ENCODE results near the gene PSMA5. TPM values are rescaled to one million over a fixed set of nuclear protein-coding genes. Genes with fewer than 3 reads are reported as not detected.

PSMA5 gene
- total and polyA plus RNA-seq, 2 of the 13 experiments (the other 11 are each of a cell fraction or from before 2014, with no cell fraction given), result 140 to 169 TPM

DNA sequence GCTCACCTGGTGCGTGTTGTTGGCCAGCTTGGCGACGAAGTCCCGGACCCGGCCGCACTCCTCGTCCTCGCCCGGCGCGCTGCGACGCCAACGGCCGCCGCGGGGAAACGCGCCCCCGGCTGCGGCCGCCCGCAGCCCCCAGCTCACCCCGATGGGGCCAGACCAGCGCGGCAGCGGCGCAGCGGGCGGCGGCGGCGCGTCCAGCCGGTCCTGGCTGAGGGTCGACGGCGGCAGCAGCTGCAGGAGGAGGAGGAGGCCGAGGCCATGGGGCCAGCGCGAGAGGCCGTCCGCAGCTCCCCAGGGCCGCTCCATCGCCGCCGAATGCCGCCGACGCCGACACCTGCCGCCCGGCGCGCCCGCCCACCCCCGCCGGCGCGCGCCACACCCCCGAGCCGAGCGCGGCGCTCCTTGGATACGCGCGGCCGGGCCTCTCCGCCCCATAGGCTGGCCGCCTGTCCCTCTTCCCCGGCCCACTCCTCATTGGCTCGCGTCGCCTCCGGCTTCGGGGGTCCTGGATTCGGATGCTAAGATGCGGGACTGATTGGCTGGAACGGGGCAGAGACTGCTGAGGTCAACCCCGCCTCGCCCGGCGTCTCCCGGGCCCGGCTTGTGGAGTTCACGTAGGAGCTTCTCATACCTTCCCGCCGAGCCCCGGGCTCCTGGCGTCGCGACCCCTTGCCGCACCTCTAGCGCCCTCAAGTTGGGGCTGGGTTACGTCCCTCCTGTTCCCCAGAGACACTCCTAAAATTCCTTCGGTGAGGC, 28.5 kb downstream of the PSMA5 start, which contains the start of gene SORT1 (continued):
- TF ChIP-seq, protein P1, sequence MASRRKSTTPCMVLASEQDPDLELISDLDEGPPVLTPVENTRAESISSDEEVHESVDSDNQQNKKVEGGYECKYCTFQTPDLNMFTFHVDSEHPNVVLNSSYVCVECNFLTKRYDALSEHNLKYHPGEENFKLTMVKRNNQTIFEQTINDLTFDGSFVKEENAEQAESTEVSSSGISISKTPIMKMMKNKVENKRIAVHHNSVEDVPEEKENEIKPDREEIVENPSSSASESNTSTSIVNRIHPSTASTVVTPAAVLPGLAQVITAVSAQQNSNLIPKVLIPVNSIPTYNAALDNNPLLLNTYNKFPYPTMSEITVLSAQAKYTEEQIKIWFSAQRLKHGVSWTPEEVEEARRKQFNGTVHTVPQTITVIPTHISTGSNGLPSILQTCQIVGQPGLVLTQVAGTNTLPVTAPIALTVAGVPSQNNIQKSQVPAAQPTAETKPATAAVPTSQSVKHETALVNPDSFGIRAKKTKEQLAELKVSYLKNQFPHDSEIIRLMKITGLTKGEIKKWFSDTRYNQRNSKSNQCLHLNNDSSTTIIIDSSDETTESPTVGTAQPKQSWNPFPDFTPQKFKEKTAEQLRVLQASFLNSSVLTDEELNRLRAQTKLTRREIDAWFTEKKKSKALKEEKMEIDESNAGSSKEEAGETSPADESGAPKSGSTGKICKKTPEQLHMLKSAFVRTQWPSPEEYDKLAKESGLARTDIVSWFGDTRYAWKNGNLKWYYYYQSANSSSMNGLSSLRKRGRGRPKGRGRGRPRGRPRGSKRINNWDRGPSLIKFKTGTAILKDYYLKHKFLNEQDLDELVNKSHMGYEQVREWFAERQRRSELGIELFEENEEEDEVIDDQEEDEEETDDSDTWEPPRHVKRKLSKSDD (CRISPR knock-in tag; IDR thresholded peaks at IDR 0.05; ENCODE audit: low read depth), result no peak
- peak; percentile 74 for TF ChIP-seq RBFOX2 (IDR thresholded peaks at IDR 0.05; ENCODE audit: low read depth, low read length)
- TF ChIP-seq FOXM1 (CRISPR knock-in tag; IDR thresholded peaks at IDR 0.05), result no peak
- TF ChIP-seq SPEN (CRISPR knock-in tag; IDR thresholded peaks at IDR 0.05; ENCODE audit: low read depth), result peak; percentile 21; the same call in 1 of the 2 replicates
- TF ChIP-seq FOXO1 (CRISPR knock-in tag; IDR thresholded peaks at IDR 0.05), result peak; percentile 35; the same call in 1 of the 2 replicates
- TF ChIP-seq, protein P2, sequence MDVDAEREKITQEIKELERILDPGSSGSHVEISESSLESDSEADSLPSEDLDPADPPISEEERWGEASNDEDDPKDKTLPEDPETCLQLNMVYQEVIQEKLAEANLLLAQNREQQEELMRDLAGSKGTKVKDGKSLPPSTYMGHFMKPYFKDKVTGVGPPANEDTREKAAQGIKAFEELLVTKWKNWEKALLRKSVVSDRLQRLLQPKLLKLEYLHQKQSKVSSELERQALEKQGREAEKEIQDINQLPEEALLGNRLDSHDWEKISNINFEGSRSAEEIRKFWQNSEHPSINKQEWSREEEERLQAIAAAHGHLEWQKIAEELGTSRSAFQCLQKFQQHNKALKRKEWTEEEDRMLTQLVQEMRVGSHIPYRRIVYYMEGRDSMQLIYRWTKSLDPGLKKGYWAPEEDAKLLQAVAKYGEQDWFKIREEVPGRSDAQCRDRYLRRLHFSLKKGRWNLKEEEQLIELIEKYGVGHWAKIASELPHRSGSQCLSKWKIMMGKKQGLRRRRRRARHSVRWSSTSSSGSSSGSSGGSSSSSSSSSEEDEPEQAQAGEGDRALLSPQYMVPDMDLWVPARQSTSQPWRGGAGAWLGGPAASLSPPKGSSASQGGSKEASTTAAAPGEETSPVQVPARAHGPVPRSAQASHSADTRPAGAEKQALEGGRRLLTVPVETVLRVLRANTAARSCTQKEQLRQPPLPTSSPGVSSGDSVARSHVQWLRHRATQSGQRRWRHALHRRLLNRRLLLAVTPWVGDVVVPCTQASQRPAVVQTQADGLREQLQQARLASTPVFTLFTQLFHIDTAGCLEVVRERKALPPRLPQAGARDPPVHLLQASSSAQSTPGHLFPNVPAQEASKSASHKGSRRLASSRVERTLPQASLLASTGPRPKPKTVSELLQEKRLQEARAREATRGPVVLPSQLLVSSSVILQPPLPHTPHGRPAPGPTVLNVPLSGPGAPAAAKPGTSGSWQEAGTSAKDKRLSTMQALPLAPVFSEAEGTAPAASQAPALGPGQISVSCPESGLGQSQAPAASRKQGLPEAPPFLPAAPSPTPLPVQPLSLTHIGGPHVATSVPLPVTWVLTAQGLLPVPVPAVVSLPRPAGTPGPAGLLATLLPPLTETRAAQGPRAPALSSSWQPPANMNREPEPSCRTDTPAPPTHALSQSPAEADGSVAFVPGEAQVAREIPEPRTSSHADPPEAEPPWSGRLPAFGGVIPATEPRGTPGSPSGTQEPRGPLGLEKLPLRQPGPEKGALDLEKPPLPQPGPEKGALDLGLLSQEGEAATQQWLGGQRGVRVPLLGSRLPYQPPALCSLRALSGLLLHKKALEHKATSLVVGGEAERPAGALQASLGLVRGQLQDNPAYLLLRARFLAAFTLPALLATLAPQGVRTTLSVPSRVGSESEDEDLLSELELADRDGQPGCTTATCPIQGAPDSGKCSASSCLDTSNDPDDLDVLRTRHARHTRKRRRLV (CRISPR knock-in tag; IDR thresholded peaks at IDR 0.05), result no peak
- TF ChIP-seq ZNF75D (CRISPR knock-in tag; IDR thresholded peaks at IDR 0.05; ENCODE audit: borderline replicate concordance), result no peak
- TF ChIP-seq, protein P3, sequence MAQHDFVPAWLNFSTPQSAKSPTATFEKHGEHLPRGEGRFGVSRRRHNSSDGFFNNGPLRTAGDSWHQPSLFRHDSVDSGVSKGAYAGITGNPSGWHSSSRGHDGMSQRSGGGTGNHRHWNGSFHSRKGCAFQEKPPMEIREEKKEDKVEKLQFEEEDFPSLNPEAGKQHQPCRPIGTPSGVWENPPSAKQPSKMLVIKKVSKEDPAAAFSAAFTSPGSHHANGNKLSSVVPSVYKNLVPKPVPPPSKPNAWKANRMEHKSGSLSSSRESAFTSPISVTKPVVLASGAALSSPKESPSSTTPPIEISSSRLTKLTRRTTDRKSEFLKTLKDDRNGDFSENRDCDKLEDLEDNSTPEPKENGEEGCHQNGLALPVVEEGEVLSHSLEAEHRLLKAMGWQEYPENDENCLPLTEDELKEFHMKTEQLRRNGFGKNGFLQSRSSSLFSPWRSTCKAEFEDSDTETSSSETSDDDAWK (CRISPR knock-in tag; IDR thresholded peaks at IDR 0.05), result no peak
- TF ChIP-seq RFXANK (CRISPR knock-in tag; IDR thresholded peaks at IDR 0.05), result no peak; the same call in 1 of the 2 replicates
- TF ChIP-seq SIN3B (IDR thresholded peaks at IDR 0.05; ENCODE audit: low read length), result no peak
- no peak for TF ChIP-seq ZNF430 (CRISPR knock-in tag; IDR thresholded peaks at IDR 0.05)
- TF ChIP-seq ZNF737 (CRISPR knock-in tag; IDR thresholded peaks at IDR 0.05; ENCODE audit: borderline replicate concordance), result no peak
- TF ChIP-seq NR2C2 (CRISPR knock-in tag; IDR thresholded peaks at IDR 0.05; ENCODE audit: borderline replicate concordance), result peak; percentile 92
- TF ChIP-seq, protein P4, sequence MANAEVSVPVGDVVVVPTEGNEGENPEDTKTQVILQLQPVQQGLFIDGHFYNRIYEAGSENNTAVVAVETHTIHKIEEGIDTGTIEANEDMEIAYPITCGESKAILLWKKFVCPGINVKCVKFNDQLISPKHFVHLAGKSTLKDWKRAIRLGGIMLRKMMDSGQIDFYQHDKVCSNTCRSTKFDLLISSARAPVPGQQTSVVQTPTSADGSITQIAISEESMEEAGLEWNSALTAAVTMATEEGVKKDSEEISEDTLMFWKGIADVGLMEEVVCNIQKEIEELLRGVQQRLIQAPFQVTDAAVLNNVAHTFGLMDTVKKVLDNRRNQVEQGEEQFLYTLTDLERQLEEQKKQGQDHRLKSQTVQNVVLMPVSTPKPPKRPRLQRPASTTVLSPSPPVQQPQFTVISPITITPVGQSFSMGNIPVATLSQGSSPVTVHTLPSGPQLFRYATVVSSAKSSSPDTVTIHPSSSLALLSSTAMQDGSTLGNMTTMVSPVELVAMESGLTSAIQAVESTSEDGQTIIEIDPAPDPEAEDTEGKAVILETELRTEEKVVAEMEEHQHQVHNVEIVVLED (CRISPR knock-in tag; IDR thresholded peaks at IDR 0.05; ENCODE audit: borderline replicate concordance), result peak; percentile 76
- TF ChIP-seq HNRNPLL (IDR thresholded peaks at IDR 0.05; ENCODE audit: low read depth, low read length, poor library complexity, severe bottlenecking), result peak; percentile 73
- no peak for TF ChIP-seq ZSCAN30 (CRISPR knock-in tag; IDR thresholded peaks at IDR 0.05)
- TF ChIP-seq, protein P5, sequence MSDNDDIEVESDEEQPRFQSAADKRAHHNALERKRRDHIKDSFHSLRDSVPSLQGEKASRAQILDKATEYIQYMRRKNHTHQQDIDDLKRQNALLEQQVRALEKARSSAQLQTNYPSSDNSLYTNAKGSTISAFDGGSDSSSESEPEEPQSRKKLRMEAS (IDR thresholded peaks at IDR 0.05), result no peak; the same call in 1 of the 2 replicates
- TF ChIP-seq ZNF879 (CRISPR knock-in tag; IDR thresholded peaks at IDR 0.05), result no peak
- peak; percentile 53 for TF ChIP-seq THAP11 (CRISPR knock-in tag; IDR thresholded peaks at IDR 0.05)
